ENCODE measurements around the gene DENND1A. TPM values are rescaled to one million over a fixed set of nuclear protein-coding genes. Genes with fewer than 3 reads are reported as not detected.

The DENND1A gene
- total and polyA plus RNA-seq, 11 donors, result 9.8 to 24.0 (median 14.7) TPM

GRCh38 chr9:123468541-123468940, 461.4 kb downstream of the DENND1A start:
- H3K9me3 ChIP-seq, result no peaks in the 10 kb centered on the region
- H3K27me3 ChIP-seq, result no peaks in the 10 kb centered on the region
- DNase-seq (no peak), ATAC-seq (no peak)
- peaks cover 0 to 10% (median 0%) of the 10 kb centered on the region in 12 donors for H3K4me1 ChIP-seq
- 78 to 94% (median 82%) methylated on average over 4 to 5 of the region's 5 CpGs for WGBS, 4 donors
- H3K4me3 ChIP-seq, result no peak overlapping the region
- no peaks in the 10 kb centered on the region for H3K36me3 ChIP-seq
- intact Hi-C loops (cut with DNase I), result no loop called here
- TF ChIP-seq CTCF (IDR thresholded peaks at IDR 0.05) (no peak), POLR2A (IDR thresholded peaks at IDR 0.05) (no peak)
- H3K27ac ChIP-seq, result no peak overlapping the region

- ATAC-seq, result no peak
- TF ChIP-seq CTCF (IDR thresholded peaks at IDR 0.05) (no peak), POLR2A (IDR thresholded peaks at IDR 0.05) (no peak)
- WGBS, 4 donors, result 78 to 84% (median 80%) methylated on average over 1 of the region's 1 CpG
- no peak for DNase-seq
- H3K4me1 ChIP-seq, result no peaks in the 10 kb centered on the region
- H3K4me3 ChIP-seq, result no peak overlapping the region
- intact Hi-C loops (cut with DNase I), result no loop called here
- no peaks in the 10 kb centered on the region for H3K36me3 ChIP-seq
- no peak overlapping the region for H3K27ac ChIP-seq
- no peaks in the 10 kb centered on the region for H3K27me3 ChIP-seq
- H3K9me3 ChIP-seq, result no peaks in the 10 kb centered on the region
Observed at GRCh38 chr9:123465304-123465703, 464.6 kb downstream of the DENND1A start.

- ATAC-seq (no peak), DNase-seq (no peak)
- no peak overlapping the region for H3K4me3 ChIP-seq
- no peaks in the 10 kb centered on the region for H3K4me1 ChIP-seq
- intact Hi-C loops (cut with DNase I), result no loop called here
- WGBS, 4 donors, result 85 to 93% (median 87%) methylated on average over 2 of the region's 2 CpGs
- H3K9me3 ChIP-seq, result no peaks in the 10 kb centered on the region
- H3K27ac ChIP-seq, result no peak overlapping the region
- H3K36me3 ChIP-seq, result peaks cover 0 to 22% (median 0%) of the 10 kb centered on the region in 9 donors
- TF ChIP-seq CTCF (IDR thresholded peaks at IDR 0.05), result no peak
- no peak for TF ChIP-seq POLR2A (IDR thresholded peaks at IDR 0.05)
- no peaks in the 10 kb centered on the region for H3K27me3 ChIP-seq
Observed at GRCh38 chr9:123460091-123460490, 469.8 kb downstream of the DENND1A start.

- Histone ChIP-seq H3K4me1 (no peaks in the 10 kb centered on the region), H3K27me3 (no peaks in the 10 kb centered on the region), H3K27ac (no peak overlapping the region), H3K4me3 (no peak overlapping the region), H3K9me3 (no peaks in the 10 kb centered on the region), H3K36me3 (peaks cover 0 to 27% (median 3%) of the 10 kb centered on the region in 9 donors)
- peak in 4 of 5 donors; percentile 16 to 71 (median 49) for DNase-seq
- no peak for TF ChIP-seq CTCF (IDR thresholded peaks at IDR 0.05)
- no peak for TF ChIP-seq POLR2A (IDR thresholded peaks at IDR 0.05)
- intact Hi-C loops (cut with DNase I), result loop anchor here in 1 of 10 donors (10.0 kb wide), 1 partner anchor 47 kb away; no protein-coding TSS in a partner anchor
- 81 to 85% (median 83%) methylated on average over 8 to 9 of the region's 9 CpGs for WGBS, 4 donors
- ATAC-seq, result peak in 1 of 4 donors; percentile 33
Observed at GRCh38 chr9:123457583-123457982, 472.3 kb downstream of the DENND1A start.

Data from heart left ventricle (tissue), 16 donors.